HG03439 (cell line): ENCODE data around the gene B3GAT2.

Experiments used
- ATAC-seq: cut with Tn5 transposase; IDR thresholded peaks from one replicate; pipeline ENCODE4 v1.9.1; 2021; ENCODE audit warnings: mild to moderate bottlenecking, moderate library complexity; ENCODE audit not compliant: unreplicated experiment

Gene B3GAT2

GRCh38 chr6:70901324-70901723 is 55.5 kb downstream of the B3GAT2 start:
- no peak for ATAC-seq

GRCh38 chr6:70900047-70900446 is 56.8 kb downstream of the B3GAT2 start:
- ATAC-seq: no peak

DNA sequence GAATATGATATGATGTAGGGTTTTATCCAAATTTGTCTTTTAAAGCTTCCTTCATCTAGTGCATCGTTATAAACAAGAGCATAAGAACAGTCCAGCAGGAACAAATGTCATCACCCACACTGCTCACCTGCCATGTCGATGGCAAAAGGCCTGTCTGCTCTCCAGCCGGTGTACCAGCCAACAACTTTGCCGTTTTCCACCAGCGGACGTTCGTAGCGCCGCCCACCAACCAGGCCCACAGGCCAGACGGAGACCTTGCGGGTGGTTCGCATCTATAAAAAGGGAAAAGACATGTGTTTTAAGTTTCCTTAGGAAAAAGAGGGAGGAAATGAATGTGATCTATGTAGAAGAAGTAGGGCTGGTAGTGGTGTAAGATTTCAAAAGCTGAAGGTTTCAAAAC is 62.9 kb downstream of the B3GAT2 start:
- ATAC-seq: no peak

- ATAC-seq: no peak
Measured at GRCh38 chr6:70889270-70889669, 67.6 kb downstream of the B3GAT2 start.

- no peak for ATAC-seq
Measured at GRCh38 chr6:70886661-70887060, 70.2 kb downstream of the B3GAT2 start.

GRCh38 chr6:70886071-70886470 is 70.8 kb downstream of the B3GAT2 start:
- no peak for ATAC-seq

GRCh38 chr6:70884074-70884983 is 72.5 kb downstream of the B3GAT2 start:
- no peak for ATAC-seq

DNA sequence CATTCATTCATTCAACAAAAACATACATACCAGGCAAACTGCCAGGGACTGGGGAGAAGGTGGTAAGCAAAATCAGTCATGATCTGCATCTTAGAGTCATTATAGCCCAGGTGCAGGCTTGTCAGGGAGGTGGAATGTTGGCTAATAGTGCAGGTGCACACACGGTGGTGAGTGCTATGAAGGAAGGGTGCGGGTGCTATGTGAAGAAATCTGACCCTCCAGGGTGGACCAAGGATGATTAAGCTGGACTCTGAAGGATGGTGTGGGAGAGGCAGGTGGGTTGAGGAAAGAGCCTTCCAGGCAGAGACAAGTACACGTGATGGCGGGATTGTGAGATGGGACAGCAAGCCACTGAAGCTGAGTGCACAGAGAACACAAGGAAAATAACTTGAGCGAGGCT is 77.4 kb downstream of the B3GAT2 start:
- ATAC-seq: no peak

- no peak for ATAC-seq
Measured at GRCh38 chr6:70874181-70874913, 82.5 kb downstream of the B3GAT2 start.

DNA sequence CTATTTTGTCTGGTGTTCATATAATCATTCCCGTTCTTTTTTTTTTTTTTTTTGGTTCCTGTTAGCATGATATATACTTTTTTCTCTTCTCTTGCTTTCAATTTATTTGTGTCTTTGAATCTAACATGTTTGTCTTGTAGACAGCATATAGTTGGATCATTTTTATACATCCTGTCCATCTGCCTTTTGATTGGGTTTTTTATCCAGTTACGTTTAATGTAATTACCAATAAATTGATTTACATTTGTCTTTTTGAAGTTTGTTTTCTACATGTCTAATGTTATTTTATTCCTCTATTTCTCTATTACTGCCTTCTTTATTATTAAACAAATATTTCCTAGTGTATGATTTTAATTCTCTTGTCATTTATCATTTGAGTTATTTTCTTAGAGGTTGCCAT is 84.4 kb downstream of the B3GAT2 start:
- ATAC-seq: no peak

DNA sequence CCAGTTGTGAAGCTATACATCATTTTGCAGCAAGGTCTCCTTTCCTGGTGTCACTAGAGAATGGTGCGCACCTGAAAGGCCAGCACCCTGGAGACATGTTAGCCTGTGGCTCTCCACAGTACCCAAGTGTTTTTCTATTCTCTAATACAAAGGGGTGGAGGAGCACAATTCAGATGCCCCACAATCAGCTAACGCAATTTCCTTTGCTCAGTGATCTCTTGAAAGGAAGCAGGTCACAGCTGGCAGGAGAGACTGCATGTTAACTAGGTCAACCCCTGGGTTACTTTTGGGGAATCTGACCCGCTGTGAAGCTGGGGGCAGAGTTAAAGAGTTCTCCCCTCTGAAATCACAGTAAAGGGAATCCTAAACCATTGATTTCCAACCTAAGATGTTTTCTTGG is 92.5 kb downstream of the B3GAT2 start:
- ATAC-seq: no peak

GRCh38 chr6:70863343-70863742 is 93.5 kb downstream of the B3GAT2 start:
- no peak for ATAC-seq

GRCh38 chr6:70860920-70861319 is 95.9 kb downstream of the B3GAT2 start:
- ATAC-seq: no peak

GRCh38 chr6:70860045-70860444 is 96.8 kb downstream of the B3GAT2 start:
- ATAC-seq: no peak

GRCh38 chr6:70857387-70858077 is 99.3 kb downstream of the B3GAT2 start:
- ATAC-seq: peak; percentile 99

DNA sequence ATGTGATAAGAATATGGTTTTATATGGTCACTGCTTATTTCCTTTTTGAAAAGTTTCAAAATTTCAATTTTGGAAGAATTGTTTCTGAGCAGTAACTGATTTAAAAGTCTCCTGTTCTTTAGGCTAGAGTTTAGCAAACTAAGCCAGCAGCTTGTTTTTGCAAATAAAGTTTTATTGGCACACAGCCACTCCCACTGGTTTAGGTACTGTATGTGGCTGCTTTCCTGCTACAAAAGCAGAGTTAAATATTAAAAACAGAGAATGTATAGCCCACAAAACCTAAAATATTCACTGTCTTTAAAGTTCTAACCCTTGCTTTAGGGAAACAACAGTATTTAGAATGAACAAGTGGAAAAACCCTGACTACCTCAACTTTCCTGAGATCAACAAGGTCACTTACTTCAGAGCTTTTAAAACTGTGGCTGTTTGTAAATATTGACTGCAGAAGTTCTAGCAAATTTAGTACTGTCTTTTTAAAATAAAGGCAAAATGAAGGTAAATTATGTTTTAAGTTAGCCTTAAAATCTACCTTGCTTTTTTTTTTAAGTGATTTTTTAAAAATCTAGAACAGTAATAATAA is 104.1 kb downstream of the B3GAT2 start:
- ATAC-seq: no peak

DNA sequence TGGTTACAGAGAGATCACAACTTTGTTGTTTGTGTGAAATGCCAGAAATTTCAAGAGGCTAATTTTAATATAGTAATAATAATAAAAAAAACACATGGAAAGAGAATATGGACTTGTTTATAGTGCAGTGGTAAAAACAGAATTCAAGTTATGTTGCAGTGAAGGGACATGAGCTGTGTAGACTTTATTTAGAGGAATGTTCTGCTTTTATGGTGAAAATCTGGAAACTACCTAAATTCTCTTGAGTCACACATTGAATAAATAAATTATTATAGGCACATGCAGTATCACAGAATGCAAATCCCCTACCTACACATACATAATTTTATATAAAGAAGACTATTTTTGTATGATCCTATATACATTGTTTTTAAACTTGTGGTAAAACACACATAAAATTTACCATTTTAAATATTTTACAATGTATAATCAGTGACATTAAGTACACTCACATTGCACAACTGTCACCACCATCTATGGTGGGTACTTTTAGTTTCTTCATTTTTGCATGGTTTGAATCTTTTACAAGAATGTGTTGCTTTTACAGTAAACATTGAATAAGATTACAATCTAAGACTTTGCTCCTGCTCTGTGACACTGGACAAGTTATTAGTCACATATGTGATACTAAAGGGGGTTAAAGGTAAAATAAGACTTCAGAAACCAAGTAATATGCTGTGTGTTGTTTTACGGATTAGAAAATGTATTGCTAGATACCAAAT is 107.4 kb downstream of the B3GAT2 start:
- ATAC-seq: no peak

- ATAC-seq: no peak
Measured at GRCh38 chr6:70847106-70848084, 109.5 kb downstream of the B3GAT2 start.

DNA sequence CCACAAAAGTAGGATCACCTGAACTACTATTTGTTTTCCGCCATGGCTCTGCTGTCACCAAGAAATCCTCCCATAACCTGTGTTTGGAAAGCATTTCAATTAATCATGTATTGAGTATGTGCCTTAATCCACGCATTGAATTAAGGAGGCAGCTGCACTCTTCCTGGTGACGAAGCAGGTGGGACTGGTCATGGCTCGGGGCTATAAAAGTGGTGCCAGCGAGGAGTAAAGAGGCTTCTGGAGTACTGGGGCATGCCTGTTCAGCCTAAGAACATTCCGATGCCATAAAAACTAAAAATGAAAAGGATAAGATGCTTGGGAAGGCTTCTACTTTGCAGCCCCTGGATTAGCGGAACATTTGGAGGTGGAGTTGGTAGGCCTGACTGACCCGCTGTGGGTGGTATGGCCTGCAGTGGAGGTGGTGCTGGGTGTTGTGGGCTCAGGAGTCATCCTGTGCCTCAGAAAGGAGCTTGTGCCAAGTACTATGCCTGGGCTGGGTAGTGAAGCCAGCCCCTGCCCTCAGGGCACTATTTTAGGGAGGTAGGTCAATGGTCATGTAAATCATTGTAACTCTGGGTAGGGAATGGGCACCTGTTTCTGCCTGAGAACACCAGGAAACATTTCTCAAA is 110.5 kb downstream of the B3GAT2 start:
- no peak for ATAC-seq
